HG02884 (cell line): ENCODE data around the gene BLID.

Source experiments
- ATAC-seq: cut with Tn5 transposase; IDR thresholded peaks from one replicate; pipeline ENCODE4 v1.9.1; 2021; ENCODE audit warnings: mild to moderate bottlenecking, moderate library complexity; ENCODE audit not compliant: unreplicated experiment

The BLID gene

GRCh38 chr11:122085264-122085663, 30.8 kb downstream of the BLID start:
- no peak for ATAC-seq

GRCh38 chr11:122082205-122082604, 33.8 kb downstream of the BLID start:
- no peak for ATAC-seq

GRCh38 chr11:122081073-122081472, 34.9 kb downstream of the BLID start:
- ATAC-seq = no peak

- ATAC-seq = no peak
These were observed 38.6 kb downstream of the BLID start for GRCh38 chr11:122077459-122077858.

GRCh38 chr11:122076512-122077120, 39.4 kb downstream of the BLID start:
- ATAC-seq = no peak

- no peak for ATAC-seq
These were observed 41.0 kb downstream of the BLID start for GRCh38 chr11:122075016-122075415.

- no peak for ATAC-seq
These were observed 42.0 kb downstream of the BLID start for GRCh38 chr11:122074022-122074421.

- no peak for ATAC-seq
These were observed 44.3 kb downstream of the BLID start for GRCh38 chr11:122071709-122072202.

- no peak for ATAC-seq
These were observed 46.2 kb downstream of the BLID start for GRCh38 chr11:122069707-122070360.

- ATAC-seq = no peak
These were observed 47.2 kb downstream of the BLID start for GRCh38 chr11:122068837-122069236.

- ATAC-seq = no peak
These were observed 47.9 kb downstream of the BLID start for GRCh38 chr11:122068141-122068540.
